Liver (tissue), 9 donors: ENCODE results near the gene PHLDB3. TPM values are rescaled to one million over a fixed set of nuclear protein-coding genes. Genes with fewer than 3 reads are reported as not detected.
A peak's percentile ranks its signal among the peaks of the same experiment; 100 is the strongest.

Experiments
- DNase-seq: peaks from one replicate; pipeline ENCODE4 v3.0.0-alpha.2; 2017; ENCODE audit warnings: low spot score
- H3K27ac ChIP-seq, 2 donors: one replicate each; pipeline ENCODE4 v1.7.0; 2013; ENCODE audit warnings: inconsistent platforms in 2 of 2, low read length in 2 of 2, control low read depth in 1 of 2, low read depth in 1 of 2, mild to moderate bottlenecking in 1 of 2
- H3K27me3 ChIP-seq, 4 donors: one replicate each; pipeline versions ENCODE4 v1.6.1 to v1.7.0; 2013; ENCODE audit warnings: low read length in 3 of 4, inconsistent platforms in 1 of 4, mild to moderate bottlenecking in 1 of 4, moderate library complexity in 1 of 4; ENCODE audit not compliant: control insufficient read depth in 4 of 4, insufficient read depth in 4 of 4
- H3K36me3 ChIP-seq, 4 donors: one replicate each; pipeline versions ENCODE4 v1.6.1 to v1.7.0; 2013; ENCODE audit warnings: low read length in 3 of 4, mild to moderate bottlenecking in 3 of 4, low read depth in 1 of 4, moderate library complexity in 1 of 4; ENCODE audit not compliant: control insufficient read depth in 4 of 4, insufficient read depth in 3 of 4
- H3K4me1 ChIP-seq, 4 donors: one replicate each; pipeline versions ENCODE4 v1.6.1 to v1.7.0; 2013; ENCODE audit warnings: low read length in 3 of 4, mild to moderate bottlenecking in 3 of 4, moderate library complexity in 1 of 4; ENCODE audit not compliant: control insufficient read depth in 4 of 4, insufficient read depth in 4 of 4
- H3K4me3 ChIP-seq, 3 donors: one replicate each; pipeline versions ENCODE4 v1.6.1 to v1.7.0; 2013; ENCODE audit warnings: low read length in 3 of 3, control low read depth in 1 of 3, low read depth in 1 of 3, mild to moderate bottlenecking in 1 of 3
- H3K9ac ChIP-seq, 2 donors: one replicate each; pipeline ENCODE4 v1.7.0; 2013; ENCODE audit warnings: low read length in 2 of 2, mild to moderate bottlenecking in 2 of 2, moderate library complexity in 2 of 2, control low read depth in 1 of 2, low read depth in 1 of 2
- H3K9me3 ChIP-seq, 4 donors: one replicate each; pipeline versions ENCODE4 v1.6.1 to v1.7.0; 2013; ENCODE audit warnings: low read length in 3 of 4; ENCODE audit not compliant: control insufficient read depth in 4 of 4
- EGR1 ChIP-seq, 2 donors: IDR thresholded peaks; 2 replicates each; pipeline ENCODE4 v1.6.1; 2016 to 2018; ENCODE audit warnings: antibody characterized with exemption in 2 of 2, low read depth in 2 of 2
- GABPA ChIP-seq, 2 donors: IDR thresholded peaks in 1 of 2; conservative IDR thresholded peaks in 1 of 2; 2 replicates each; pipeline ENCODE4 v1.6.1; 2016; ENCODE audit warnings: antibody characterized with exemption in 2 of 2, mild to moderate bottlenecking in 1 of 2, moderate library complexity in 1 of 2
- HNF4A ChIP-seq, 2 donors: conservative IDR thresholded peaks; 2 replicates each; pipeline ENCODE4 v1.6.1; 2016; ENCODE audit warnings: antibody characterized with exemption in 2 of 2, mild to moderate bottlenecking in 2 of 2
- HNF4G ChIP-seq: IDR thresholded peaks from 2 replicates; pipeline ENCODE4 v1.6.1; 2016; ENCODE audit warnings: antibody characterized with exemption
- JUND ChIP-seq, 2 donors: IDR thresholded peaks; 2 replicates each; pipeline ENCODE4 v1.6.1; 2016; ENCODE audit warnings: antibody characterized with exemption in 2 of 2
- MAX ChIP-seq: IDR thresholded peaks from 2 replicates; pipeline ENCODE4 v1.6.1; 2016; ENCODE audit warnings: antibody characterized with exemption
- NR2F2 ChIP-seq: IDR thresholded peaks from 2 replicates; pipeline ENCODE4 v1.6.1; 2016; ENCODE audit warnings: antibody characterized with exemption
- RAD21 ChIP-seq, 2 donors: IDR thresholded peaks; 2 replicates each; pipeline ENCODE4 v1.6.1; 2016; ENCODE audit warnings: antibody characterized with exemption in 2 of 2, mild to moderate bottlenecking in 2 of 2
- RXRA ChIP-seq, 2 donors: IDR thresholded peaks; 2 replicates each; pipeline ENCODE4 v1.6.1; 2017 to 2018; ENCODE audit warnings: antibody characterized with exemption in 2 of 2, mild to moderate bottlenecking in 1 of 2
- SP1 ChIP-seq: IDR thresholded peaks from 2 replicates; pipeline ENCODE4 v1.6.1; 2018; ENCODE audit warnings: antibody characterized with exemption, mild to moderate bottlenecking
- TAF1 ChIP-seq: conservative IDR thresholded peaks from 2 replicates; pipeline ENCODE4 v1.6.1; 2016; ENCODE audit warnings: antibody characterized with exemption, mild to moderate bottlenecking
- YY1 ChIP-seq: IDR thresholded peaks from 2 replicates; pipeline ENCODE4 v1.6.1; 2016; ENCODE audit warnings: antibody characterized with exemption, mild to moderate bottlenecking
- ZBTB33 ChIP-seq: IDR thresholded peaks from 2 replicates; pipeline ENCODE4 v1.6.1; 2016; ENCODE audit warnings: antibody characterized with exemption
- WGBS: extraction: QIAGEN DNeasy Blood & Tissue Kit; methylation state at CpG from one replicate; pipeline ENCODE4 v1.1.7; 2013; 5-methylcytosine and 5-hydroxymethylcytosine counted together
- polyA plus RNA-seq, 2 donors: library from polyadenylated mRNA; stranded (reverse) in 1 of 2; unstranded in 1 of 2; fragments of 200-250 nt in 1 of 2; fragments of >200 nt in 1 of 2; fragmentation: Nextera tagmentation in 1 of 2; extraction: Ambion mirVana in 1 of 2; gene quantifications; one replicate each; pipeline versions ENCODE4 v1.2.1 to v1.2.3, GENCODE V29; 2013 to 2015
- total RNA-seq, 2 donors: library from RNA; depleted of rRNA; stranded (reverse); fragments of >200 nt; gene quantifications; one replicate each; pipeline ENCODE4 v1.2.3, GENCODE V29; 2014
- TF ChIP-seq, protein P1 (sequence below): fragments of 150-350 bp; IDR thresholded peaks from 2 replicates; pipeline ENCODE4 v1.5.1; 2017; ENCODE audit warnings: improper control_type of control experiment, low read depth, low read length; ENCODE audit not compliant: missing input control
- TF ChIP-seq, protein P2 (sequence below): IDR thresholded peaks from 2 replicates; pipeline ENCODE4 v1.6.1; 2016; ENCODE audit warnings: antibody characterized with exemption
- donor health status: healthy.
- donor health status: healthy.
- donor health status: healthy.
- donor health status: healthy.
- donor health status: healthy.

The PHLDB3 gene
- total and polyA plus RNA-seq, 4 donors, result 10.6 to 18.2 (median 11.7) TPM

DNA sequence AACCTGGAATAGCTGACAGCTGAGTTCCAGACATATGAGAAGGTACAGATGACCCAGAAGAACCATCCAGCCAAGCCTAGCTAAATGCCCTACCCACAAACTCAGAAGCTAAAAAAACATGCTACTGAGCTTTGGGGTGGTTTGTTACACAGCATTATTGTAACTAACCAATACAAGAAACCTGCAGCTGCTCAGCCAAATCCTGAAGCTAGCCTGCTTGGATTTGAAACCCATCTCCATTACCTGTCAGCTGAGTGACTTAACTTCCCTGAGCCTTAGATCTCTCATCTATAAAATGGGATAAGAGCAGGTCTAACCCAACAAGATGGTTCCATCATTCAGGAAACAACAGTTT is 64.9 kb downstream of the PHLDB3 start:
- no peak for DNase-seq
- TF ChIP-seq JUND (IDR thresholded peaks at IDR 0.05), result no peak
- no peak for TF ChIP-seq YY1
- no peak for TF ChIP-seq RXRA (IDR thresholded peaks at IDR 0.05)
- no peak for TF ChIP-seq HNF4G
- TF ChIP-seq SP1, result no peak
- Histone ChIP-seq H3K27ac (no peak overlapping the region), H3K36me3 (no peaks in the 10 kb centered on the region), H3K4me1 (no peaks in the 10 kb centered on the region), H3K27me3 (no peaks in the 10 kb centered on the region), H3K9ac (no peak overlapping the region), H3K9me3 (no peaks in the 10 kb centered on the region), H3K4me3 (no peak overlapping the region)

GRCh38 chr19:43439032-43439708 is 65.4 kb downstream of the PHLDB3 start:
- TF ChIP-seq HNF4A (conservative IDR thresholded peaks at IDR 0.05), result no peak
- TF ChIP-seq, protein P1, sequence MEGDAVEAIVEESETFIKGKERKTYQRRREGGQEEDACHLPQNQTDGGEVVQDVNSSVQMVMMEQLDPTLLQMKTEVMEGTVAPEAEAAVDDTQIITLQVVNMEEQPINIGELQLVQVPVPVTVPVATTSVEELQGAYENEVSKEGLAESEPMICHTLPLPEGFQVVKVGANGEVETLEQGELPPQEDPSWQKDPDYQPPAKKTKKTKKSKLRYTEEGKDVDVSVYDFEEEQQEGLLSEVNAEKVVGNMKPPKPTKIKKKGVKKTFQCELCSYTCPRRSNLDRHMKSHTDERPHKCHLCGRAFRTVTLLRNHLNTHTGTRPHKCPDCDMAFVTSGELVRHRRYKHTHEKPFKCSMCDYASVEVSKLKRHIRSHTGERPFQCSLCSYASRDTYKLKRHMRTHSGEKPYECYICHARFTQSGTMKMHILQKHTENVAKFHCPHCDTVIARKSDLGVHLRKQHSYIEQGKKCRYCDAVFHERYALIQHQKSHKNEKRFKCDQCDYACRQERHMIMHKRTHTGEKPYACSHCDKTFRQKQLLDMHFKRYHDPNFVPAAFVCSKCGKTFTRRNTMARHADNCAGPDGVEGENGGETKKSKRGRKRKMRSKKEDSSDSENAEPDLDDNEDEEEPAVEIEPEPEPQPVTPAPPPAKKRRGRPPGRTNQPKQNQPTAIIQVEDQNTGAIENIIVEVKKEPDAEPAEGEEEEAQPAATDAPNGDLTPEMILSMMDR, result no peak
- no peak for TF ChIP-seq TAF1
- no peak for TF ChIP-seq RXRA (IDR thresholded peaks at IDR 0.05)
- TF ChIP-seq HNF4G, result no peak
- no peak for TF ChIP-seq RAD21 (IDR thresholded peaks at IDR 0.05)
- no peak for TF ChIP-seq MAX
- no peak for TF ChIP-seq YY1
- 52% methylated on average over 14 of the region's 14 CpGs for WGBS
- H3K9ac ChIP-seq, result no peak overlapping the region

GRCh38 chr19:43438291-43439031 is 66.1 kb downstream of the PHLDB3 start:
- H3K4me1 ChIP-seq, result no peaks in the 10 kb centered on the region
- H3K27me3 ChIP-seq, result no peaks in the 10 kb centered on the region
- no peak overlapping the region for H3K9ac ChIP-seq
- WGBS, result 66% methylated on average over 9 of the region's 9 CpGs
- peak overlapping the region in 1 of 2 donors; percentile 28 for H3K27ac ChIP-seq
- DNase-seq, result no peak
- no peak overlapping the region for H3K4me3 ChIP-seq
- H3K36me3 ChIP-seq, result no peaks in the 10 kb centered on the region
- H3K9me3 ChIP-seq, result no peaks in the 10 kb centered on the region
- no peak for TF ChIP-seq ZBTB33
- no peak for TF ChIP-seq TAF1
- TF ChIP-seq HNF4A (conservative IDR thresholded peaks at IDR 0.05), result no peak
- no peak for TF ChIP-seq RAD21 (IDR thresholded peaks at IDR 0.05)
- no peak for TF ChIP-seq NR2F2
- no peak for TF ChIP-seq GABPA (IDR thresholded peaks at IDR 0.05 in 1 of 2, conservative IDR thresholded peaks at IDR 0.05 in 1 of 2)
- no peak for TF ChIP-seq HNF4G
- TF ChIP-seq, protein P1, result no peak
- TF ChIP-seq, protein P2, sequence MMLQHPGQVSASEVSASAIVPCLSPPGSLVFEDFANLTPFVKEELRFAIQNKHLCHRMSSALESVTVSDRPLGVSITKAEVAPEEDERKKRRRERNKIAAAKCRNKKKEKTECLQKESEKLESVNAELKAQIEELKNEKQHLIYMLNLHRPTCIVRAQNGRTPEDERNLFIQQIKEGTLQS, result no peak
- no peak for TF ChIP-seq MAX
- no peak for TF ChIP-seq EGR1 (IDR thresholded peaks at IDR 0.05; ENCODE audit: low read depth in 2 of 2)
- no peak for TF ChIP-seq SP1

More at GRCh38 chr19:43439032-43439708, 65.4 kb downstream of the PHLDB3 start:
- no peaks in the 10 kb centered on the region for H3K36me3 ChIP-seq
- no peaks in the 10 kb centered on the region for H3K27me3 ChIP-seq
- H3K4me3 ChIP-seq, result no peak overlapping the region
- no peak overlapping the region for H3K27ac ChIP-seq
- no peaks in the 10 kb centered on the region for H3K4me1 ChIP-seq
- DNase-seq, result no peak
- H3K9me3 ChIP-seq, result no peaks in the 10 kb centered on the region
